ENCODE data around the gene CES3. TPM values are rescaled to one million over a fixed set of nuclear protein-coding genes. Genes with fewer than 3 reads are reported as not detected.

Gene CES3
- total and polyA plus RNA-seq, 9 of the 15 experiments (the other 6 are each of a cell fraction or from before 2014, with no cell fraction given) = 0.06 to 2.2 (median 0.68) TPM

- TF ChIP-seq REST (IDR thresholded peaks at IDR 0.05; ENCODE audit: borderline replicate concordance) (peak; percentile 95), REST (CRISPR knock-in tag; IDR thresholded peaks at IDR 0.05; ENCODE audit: low read depth) (no peak), MLLT1 (IDR thresholded peaks at IDR 0.05) (no peak), TOE1 (IDR thresholded peaks at IDR 0.05; ENCODE audit: borderline replicate concordance) (no peak), TOE1 (CRISPR knock-in tag; IDR thresholded peaks at IDR 0.05; ENCODE audit: borderline replicate concordance, low read depth) (no peak), YBX1 (IDR thresholded peaks at IDR 0.05) (no peak), NR1H2 (CRISPR knock-in tag; IDR thresholded peaks at IDR 0.05) (no peak), ZNF384 (IDR thresholded peaks at IDR 0.05; ENCODE audit: low read depth, low read length) (no peak), RFX7 (CRISPR knock-in tag; IDR thresholded peaks at IDR 0.05) (no peak), CTBP1 (IDR thresholded peaks at IDR 0.05; ENCODE audit: borderline replicate concordance) (peak; percentile 95), ZMIZ1 (IDR thresholded peaks at IDR 0.05; ENCODE audit: low read depth in 2 of 2, low read length in 2 of 2) (no peak), SRSF9 (IDR thresholded peaks at IDR 0.05; ENCODE audit: borderline replicate concordance, low read depth, low read length) (no peak)
These were observed 56.9 kb downstream of the CES3 start (continued) for GRCh38 chr16:67017810-67018488.

All from K562 (cell line).